ENCODE results near the gene SLC22A16. TPM values are rescaled to one million over a fixed set of nuclear protein-coding genes. Genes with fewer than 3 reads are reported as not detected.

SLC22A16 gene
- total and polyA plus RNA-seq, 2 of the 13 experiments (the other 11 are each of a cell fraction or from before 2014, with no cell fraction given): 0.04 TPM; not detected in 1

DNA sequence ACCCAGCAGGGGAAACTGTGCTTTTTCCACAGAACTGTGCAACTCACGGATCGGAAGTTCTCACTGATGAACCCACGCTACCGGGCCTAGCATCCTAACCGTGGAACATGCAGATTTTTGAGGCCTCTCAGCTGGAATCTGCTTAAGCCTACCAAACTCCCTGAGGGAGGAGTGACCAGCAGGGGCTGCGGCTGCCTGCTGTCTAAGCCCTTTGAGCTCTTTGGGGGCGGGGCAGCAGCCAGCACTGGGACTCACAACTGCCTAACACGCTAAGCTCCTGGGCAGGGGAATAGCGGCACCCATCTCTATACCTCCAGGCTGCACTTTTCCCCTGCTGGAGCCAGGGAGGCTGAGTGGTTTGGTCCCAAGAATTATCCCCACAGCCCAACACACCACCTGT lies 97.9 kb downstream of the SLC22A16 start (continued):
- TF ChIP-seq, protein P1, sequence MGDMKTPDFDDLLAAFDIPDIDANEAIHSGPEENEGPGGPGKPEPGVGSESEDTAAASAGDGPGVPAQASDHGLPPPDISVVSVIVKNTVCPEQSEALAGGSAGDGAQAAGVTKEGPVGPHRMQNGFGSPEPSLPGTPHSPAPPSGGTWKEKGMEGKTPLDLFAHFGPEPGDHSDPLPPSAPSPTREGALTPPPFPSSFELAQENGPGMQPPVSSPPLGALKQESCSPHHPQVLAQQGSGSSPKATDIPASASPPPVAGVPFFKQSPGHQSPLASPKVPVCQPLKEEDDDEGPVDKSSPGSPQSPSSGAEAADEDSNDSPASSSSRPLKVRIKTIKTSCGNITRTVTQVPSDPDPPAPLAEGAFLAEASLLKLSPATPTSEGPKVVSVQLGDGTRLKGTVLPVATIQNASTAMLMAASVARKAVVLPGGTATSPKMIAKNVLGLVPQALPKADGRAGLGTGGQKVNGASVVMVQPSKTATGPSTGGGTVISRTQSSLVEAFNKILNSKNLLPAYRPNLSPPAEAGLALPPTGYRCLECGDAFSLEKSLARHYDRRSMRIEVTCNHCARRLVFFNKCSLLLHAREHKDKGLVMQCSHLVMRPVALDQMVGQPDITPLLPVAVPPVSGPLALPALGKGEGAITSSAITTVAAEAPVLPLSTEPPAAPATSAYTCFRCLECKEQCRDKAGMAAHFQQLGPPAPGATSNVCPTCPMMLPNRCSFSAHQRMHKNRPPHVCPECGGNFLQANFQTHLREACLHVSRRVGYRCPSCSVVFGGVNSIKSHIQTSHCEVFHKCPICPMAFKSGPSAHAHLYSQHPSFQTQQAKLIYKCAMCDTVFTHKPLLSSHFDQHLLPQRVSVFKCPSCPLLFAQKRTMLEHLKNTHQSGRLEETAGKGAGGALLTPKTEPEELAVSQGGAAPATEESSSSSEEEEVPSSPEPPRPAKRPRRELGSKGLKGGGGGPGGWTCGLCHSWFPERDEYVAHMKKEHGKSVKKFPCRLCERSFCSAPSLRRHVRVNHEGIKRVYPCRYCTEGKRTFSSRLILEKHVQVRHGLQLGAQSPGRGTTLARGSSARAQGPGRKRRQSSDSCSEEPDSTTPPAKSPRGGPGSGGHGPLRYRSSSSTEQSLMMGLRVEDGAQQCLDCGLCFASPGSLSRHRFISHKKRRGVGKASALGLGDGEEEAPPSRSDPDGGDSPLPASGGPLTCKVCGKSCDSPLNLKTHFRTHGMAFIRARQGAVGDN (CRISPR knock-in tag; IDR thresholded peaks at IDR 0.05): peak; percentile 49
- TF ChIP-seq PITX1 (CRISPR knock-in tag; IDR thresholded peaks at IDR 0.05) (peak; percentile 57; the same call in 1 of the 2 replicates), ZNF790 (CRISPR knock-in tag; IDR thresholded peaks at IDR 0.05; ENCODE audit: borderline replicate concordance) (no peak), HMG20B (CRISPR knock-in tag; conservative IDR thresholded peaks at IDR 0.05) (no peak), PRPF4 (IDR thresholded peaks at IDR 0.05; ENCODE audit: low read depth, low read length, poor library complexity, severe bottlenecking) (no peak), TEAD3 (CRISPR knock-in tag; optimal IDR thresholded peaks at IDR 0.05; ENCODE audit: borderline replicate concordance) (peak; percentile 40), ZNF619 (CRISPR knock-in tag; IDR thresholded peaks at IDR 0.05) (no peak; the same call in 1 of the 2 replicates), YEATS4 (CRISPR knock-in tag; IDR thresholded peaks at IDR 0.05; ENCODE audit: borderline replicate concordance) (no peak), KLF12 (CRISPR knock-in tag; IDR thresholded peaks at IDR 0.05; ENCODE audit: borderline replicate concordance) (no peak), MAF1 (CRISPR knock-in tag; IDR thresholded peaks at IDR 0.05; ENCODE audit: borderline replicate concordance) (no peak), ZZZ3 (CRISPR knock-in tag; IDR thresholded peaks at IDR 0.05; ENCODE audit: borderline replicate concordance) (no peak), SMC3 (IDR thresholded peaks at IDR 0.05; ENCODE audit: low read length) (no peak), ZFAT (CRISPR knock-in tag; conservative IDR thresholded peaks at IDR 0.05) (no peak), ATAD3A (CRISPR knock-in tag; IDR thresholded peaks at IDR 0.05) (no peak), IRF2 (CRISPR knock-in tag; IDR thresholded peaks at IDR 0.05) (no peak), XRCC5 (optimal IDR thresholded peaks at IDR 0.05; ENCODE audit: low read length) (no peak), ETV6 (CRISPR knock-in tag; conservative IDR thresholded peaks at IDR 0.05) (no peak), LCORL (IDR thresholded peaks at IDR 0.05) (no peak), LCORL (CRISPR knock-in tag; IDR thresholded peaks at IDR 0.05) (peak; percentile 50; the same call in 1 of the 2 replicates), AGO1 (IDR thresholded peaks at IDR 0.05; ENCODE audit: low read depth, low read length, poor library complexity, severe bottlenecking) (no peak), CBFB (CRISPR knock-in tag; IDR thresholded peaks at IDR 0.05) (no peak)
- TF ChIP-seq, protein P2, sequence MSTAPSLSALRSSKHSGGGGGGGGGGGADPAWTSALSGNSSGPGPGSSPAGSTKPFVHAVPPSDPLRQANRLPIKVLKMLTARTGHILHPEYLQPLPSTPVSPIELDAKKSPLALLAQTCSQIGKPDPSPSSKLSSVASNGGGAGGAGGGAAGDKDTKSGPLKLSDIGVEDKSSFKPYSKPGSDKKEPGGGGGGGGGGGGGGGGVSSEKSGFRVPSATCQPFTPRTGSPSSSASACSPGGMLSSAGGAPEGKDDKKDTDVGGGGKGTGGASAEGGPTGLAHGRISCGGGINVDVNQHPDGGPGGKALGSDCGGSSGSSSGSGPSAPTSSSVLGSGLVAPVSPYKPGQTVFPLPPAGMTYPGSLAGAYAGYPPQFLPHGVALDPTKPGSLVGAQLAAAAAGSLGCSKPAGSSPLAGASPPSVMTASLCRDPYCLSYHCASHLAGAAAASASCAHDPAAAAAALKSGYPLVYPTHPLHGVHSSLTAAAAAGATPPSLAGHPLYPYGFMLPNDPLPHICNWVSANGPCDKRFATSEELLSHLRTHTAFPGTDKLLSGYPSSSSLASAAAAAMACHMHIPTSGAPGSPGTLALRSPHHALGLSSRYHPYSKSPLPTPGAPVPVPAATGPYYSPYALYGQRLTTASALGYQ (CRISPR knock-in tag; IDR thresholded peaks at IDR 0.05): no peak
- TF ChIP-seq, protein P3, sequence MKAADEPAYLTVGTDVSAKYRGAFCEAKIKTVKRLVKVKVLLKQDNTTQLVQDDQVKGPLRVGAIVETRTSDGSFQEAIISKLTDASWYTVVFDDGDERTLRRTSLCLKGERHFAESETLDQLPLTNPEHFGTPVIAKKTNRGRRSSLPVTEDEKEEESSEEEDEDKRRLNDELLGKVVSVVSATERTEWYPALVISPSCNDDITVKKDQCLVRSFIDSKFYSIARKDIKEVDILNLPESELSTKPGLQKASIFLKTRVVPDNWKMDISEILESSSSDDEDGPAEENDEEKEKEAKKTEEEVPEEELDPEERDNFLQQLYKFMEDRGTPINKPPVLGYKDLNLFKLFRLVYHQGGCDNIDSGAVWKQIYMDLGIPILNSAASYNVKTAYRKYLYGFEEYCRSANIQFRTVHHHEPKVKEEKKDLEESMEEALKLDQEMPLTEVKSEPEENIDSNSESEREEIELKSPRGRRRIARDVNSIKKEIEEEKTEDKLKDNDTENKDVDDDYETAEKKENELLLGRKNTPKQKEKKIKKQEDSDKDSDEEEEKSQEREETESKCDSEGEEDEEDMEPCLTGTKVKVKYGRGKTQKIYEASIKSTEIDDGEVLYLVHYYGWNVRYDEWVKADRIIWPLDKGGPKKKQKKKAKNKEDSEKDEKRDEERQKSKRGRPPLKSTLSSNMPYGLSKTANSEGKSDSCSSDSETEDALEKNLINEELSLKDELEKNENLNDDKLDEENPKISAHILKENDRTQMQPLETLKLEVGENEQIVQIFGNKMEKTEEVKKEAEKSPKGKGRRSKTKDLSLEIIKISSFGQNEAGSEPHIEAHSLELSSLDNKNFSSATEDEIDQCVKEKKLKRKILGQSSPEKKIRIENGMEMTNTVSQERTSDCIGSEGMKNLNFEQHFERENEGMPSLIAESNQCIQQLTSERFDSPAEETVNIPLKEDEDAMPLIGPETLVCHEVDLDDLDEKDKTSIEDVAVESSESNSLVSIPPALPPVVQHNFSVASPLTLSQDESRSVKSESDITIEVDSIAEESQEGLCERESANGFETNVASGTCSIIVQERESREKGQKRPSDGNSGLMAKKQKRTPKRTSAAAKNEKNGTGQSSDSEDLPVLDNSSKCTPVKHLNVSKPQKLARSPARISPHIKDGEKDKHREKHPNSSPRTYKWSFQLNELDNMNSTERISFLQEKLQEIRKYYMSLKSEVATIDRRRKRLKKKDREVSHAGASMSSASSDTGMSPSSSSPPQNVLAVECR (CRISPR knock-in tag; IDR thresholded peaks at IDR 0.05; ENCODE audit: borderline replicate concordance): peak; percentile 21; the same call in 1 of the 2 replicates

Data from HepG2 (cell line).